ENCODE measurements around the gene COL8A2. TPM values are rescaled to one million over a fixed set of nuclear protein-coding genes. Genes with fewer than 3 reads are reported as not detected.

COL8A2 gene
- total and polyA plus RNA-seq, 7 experiments from 2014 or later = 0.05 to 2.5 (median 0.20) TPM; not detected in 3

- Mint-ChIP-seq H3K27ac (peak overlapping the region in 1 of 9 donors; percentile 14), H3K27me3 (no peaks in the 10 kb centered on the region), H3K4me3 (peak overlapping the region in 5 of 10 donors; percentile 12 to 50 (median 35)), H3K4me1 (peaks cover 0 to 10% (median 2%) of the 10 kb centered on the region in 7 donors), H3K9me3 (no peaks in the 10 kb centered on the region), H3K36me3 (peaks cover 0 to 6% (median 0%) of the 10 kb centered on the region in 5 donors)
- peak; percentile 92 for ATAC-seq
- Histone ChIP-seq H3K9me3 (ENCODE audit: control insufficient read depth in 2 of 3, low read length in 3 of 3) (no peaks in the 10 kb centered on the region), H3K36me3 (ENCODE audit: control insufficient read depth in 2 of 3, insufficient read depth in 3 of 3, low read length in 3 of 3) (peaks cover 0 to 22% (median 0%) of the 10 kb centered on the region in 3 experiments), H3K27ac (ENCODE audit: low read depth, low read length) (no peak overlapping the region), H3K4me1 (ENCODE audit: control insufficient read depth in 2 of 2, insufficient read depth in 2 of 2, low read length in 2 of 2) (no peaks in the 10 kb centered on the region), H3K4me3 (ENCODE audit: low read length) (no peak overlapping the region), H3K27me3 (ENCODE audit: control insufficient read depth in 2 of 2, insufficient read depth in 2 of 2, low read length in 2 of 2) (no peaks in the 10 kb centered on the region)
- POLR2A ChIA-PET = interaction anchor here (0.5 to 1.6 kb wide), 3 partner anchors 10 to 41 kb away, joined by 3 to 4 read pairs (median 4); no protein-coding TSS in a partner anchor
- intact Hi-C loops (cut with micrococcal nuclease) = loop anchor here (1.0 to 5.0 kb wide), 7 partner anchors 34 to 1332 kb away; partner anchors contain the start of gene TRAPPC3 (in 2 of the 2)
- CTCF ChIA-PET = interaction anchor here (0.7 to 5.2 kb wide), 11 partner anchors 34 to 183 kb away, joined by 3 to 77 read pairs (median 3); partner anchors contain the start of genes THRAP3 and TRAPPC3
- DNase-seq = peak; percentile 50 to 79 (median 65)
These were observed 25.2 kb downstream of the COL8A2 start for GRCh38 chr1:36099681-36100341.

GRCh38 chr1:36098650-36099365 lies 26.2 kb downstream of the COL8A2 start:
- POLR2A ChIA-PET = interaction anchor here (1.6 kb wide), 1 partner anchor 11 kb away, joined by 4 read pairs; no protein-coding TSS in a partner anchor
- H3K9me3 Mint-ChIP-seq = no peaks in the 10 kb centered on the region
- no peak overlapping the region for H3K27ac Mint-ChIP-seq

DNA sequence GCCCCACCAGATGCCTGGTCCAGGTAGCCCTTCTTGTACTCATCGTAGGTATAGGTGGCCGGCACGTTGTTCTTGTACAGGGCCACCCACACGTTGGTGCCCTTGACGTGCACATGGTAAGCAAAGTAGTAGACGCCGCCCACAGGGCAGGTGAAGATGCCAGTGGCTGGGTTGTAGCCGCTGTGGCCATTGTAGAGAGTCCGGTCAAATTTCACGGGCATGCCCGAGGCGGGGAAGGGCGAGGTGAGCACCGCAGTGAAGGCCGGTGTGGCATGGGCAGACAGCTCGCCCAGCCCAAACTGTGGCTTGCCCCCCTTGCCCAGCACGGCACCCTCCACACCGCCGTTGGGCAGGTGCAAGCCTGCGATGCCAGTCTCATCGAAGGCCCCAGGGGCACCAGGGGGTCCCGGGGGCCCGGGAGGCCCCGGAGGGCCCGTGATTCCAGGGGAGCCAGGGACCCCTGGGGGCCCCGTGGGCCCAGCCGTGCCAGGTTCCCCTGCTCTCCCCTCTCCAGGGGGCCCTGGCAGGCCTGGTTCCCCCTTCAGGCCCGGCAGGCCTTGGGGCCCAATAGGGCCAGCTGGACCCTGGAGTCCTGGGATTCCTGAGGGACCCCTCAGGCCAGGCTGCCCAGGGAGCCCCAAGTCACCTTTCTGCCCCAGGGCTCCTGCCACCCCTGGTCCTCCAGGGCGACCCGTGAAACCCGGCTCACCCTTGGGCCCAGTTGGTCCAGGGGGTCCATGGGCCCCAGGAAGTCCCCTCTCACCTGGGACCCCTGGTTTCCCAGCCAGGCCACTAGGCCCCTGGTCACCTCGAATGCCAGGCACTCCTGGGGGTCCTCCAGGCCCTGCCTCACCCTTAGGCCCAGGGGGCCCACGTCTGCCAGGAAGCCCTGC lies 27.1 kb downstream of the COL8A2 start:
- Histone ChIP-seq H3K4me3 (ENCODE audit: low read length) (no peak overlapping the region), H3K4me1 (ENCODE audit: control insufficient read depth in 2 of 2, insufficient read depth in 2 of 2, low read length in 2 of 2) (no peaks in the 10 kb centered on the region), H3K9me3 (ENCODE audit: control insufficient read depth in 2 of 3, low read length in 3 of 3) (no peaks in the 10 kb centered on the region), H3K36me3 (ENCODE audit: control insufficient read depth in 2 of 3, insufficient read depth in 3 of 3, low read length in 3 of 3) (peaks cover 0 to 40% (median 0%) of the 10 kb centered on the region in 3 experiments), H3K27me3 (ENCODE audit: control insufficient read depth in 2 of 2, insufficient read depth in 2 of 2, low read length in 2 of 2) (no peaks in the 10 kb centered on the region), H3K27ac (ENCODE audit: low read depth, low read length) (no peak overlapping the region)
- intact Hi-C loops (cut with micrococcal nuclease) = loop anchor here in 1 of 2 donors (2.0 kb wide), 1 partner anchor 323 kb away; no protein-coding TSS in a partner anchor
- Mint-ChIP-seq H3K4me1 (peaks cover 0 to 10% (median 4%) of the 10 kb centered on the region in 7 donors), H3K27me3 (no peaks in the 10 kb centered on the region), H3K9me3 (no peaks in the 10 kb centered on the region), H3K36me3 (peaks cover 0 to 18% (median 0%) of the 10 kb centered on the region in 5 donors), H3K4me3 (no peak overlapping the region), H3K27ac (peak overlapping the region in 1 of 9 donors; percentile 36)
- CTCF ChIA-PET = interaction anchor here (0.7 to 1.8 kb wide), 3 partner anchors 11 to 90 kb away, joined by 3 to 10 read pairs (median 5); no protein-coding TSS in a partner anchor
- DNase-seq = no peak
- ATAC-seq = no peak
- POLR2A ChIA-PET = interaction anchor here (1.4 kb wide), 1 partner anchor 36 kb away, joined by 6 read pairs; no protein-coding TSS in a partner anchor

More at GRCh38 chr1:36098650-36099365, 26.2 kb downstream of the COL8A2 start:
- Histone ChIP-seq H3K4me1 (ENCODE audit: control insufficient read depth in 2 of 2, insufficient read depth in 2 of 2, low read length in 2 of 2) (no peaks in the 10 kb centered on the region), H3K9me3 (ENCODE audit: control insufficient read depth in 2 of 3, low read length in 3 of 3) (no peaks in the 10 kb centered on the region), H3K27me3 (ENCODE audit: control insufficient read depth in 2 of 2, insufficient read depth in 2 of 2, low read length in 2 of 2) (no peaks in the 10 kb centered on the region), H3K36me3 (ENCODE audit: control insufficient read depth in 2 of 3, insufficient read depth in 3 of 3, low read length in 3 of 3) (peaks cover 0 to 32% (median 0%) of the 10 kb centered on the region in 3 experiments), H3K4me3 (ENCODE audit: low read length) (no peak overlapping the region), H3K27ac (ENCODE audit: low read depth, low read length) (no peak overlapping the region)
- Mint-ChIP-seq H3K36me3 (peaks cover 0 to 12% (median 0%) of the 10 kb centered on the region in 5 donors), H3K27me3 (no peaks in the 10 kb centered on the region), H3K4me3 (no peak overlapping the region), H3K4me1 (peaks cover 0 to 10% (median 2%) of the 10 kb centered on the region in 7 donors)
- DNase-seq (no peak), ATAC-seq (no peak)
- intact Hi-C loops (cut with micrococcal nuclease) = loop anchor here (1.0 to 2.0 kb wide), 6 partner anchors 35 to 322 kb away; partner anchors contain the start of gene TRAPPC3 (in 2 of the 2)
- CTCF ChIA-PET = interaction anchor here (0.7 to 1.8 kb wide), 2 partner anchors 12 to 89 kb away, joined by 3 to 5 read pairs; no protein-coding TSS in a partner anchor

- Mint-ChIP-seq H3K27me3 (no peaks in the 10 kb centered on the region), H3K9me3 (no peaks in the 10 kb centered on the region), H3K27ac (peak overlapping the region in 3 of 9 donors; percentile 5 to 59 (median 41)), H3K4me3 (no peak overlapping the region), H3K4me1 (peaks cover under 1 to 12% (median 7%) of the 10 kb centered on the region in 7 donors), H3K36me3 (peaks cover 0 to 25% (median 0%) of the 10 kb centered on the region in 5 donors)
- POLR2A ChIA-PET = interaction anchor here (1.4 kb wide), 1 partner anchor 38 kb away, joined by 6 read pairs; no protein-coding TSS in a partner anchor
- Histone ChIP-seq H3K36me3 (ENCODE audit: control insufficient read depth in 2 of 3, insufficient read depth in 3 of 3, low read length in 3 of 3) (peaks cover 0 to 52% (median 4%) of the 10 kb centered on the region in 3 experiments), H3K4me3 (ENCODE audit: low read length) (no peak overlapping the region), H3K4me1 (ENCODE audit: control insufficient read depth in 2 of 2, insufficient read depth in 2 of 2, low read length in 2 of 2) (no peaks in the 10 kb centered on the region), H3K9me3 (ENCODE audit: control insufficient read depth in 2 of 3, low read length in 3 of 3) (no peaks in the 10 kb centered on the region), H3K27me3 (ENCODE audit: control insufficient read depth in 2 of 2, insufficient read depth in 2 of 2, low read length in 2 of 2) (no peaks in the 10 kb centered on the region), H3K27ac (ENCODE audit: low read depth, low read length) (no peak overlapping the region)
- no peak for DNase-seq
- intact Hi-C loops (cut with micrococcal nuclease) = no loop called here
- no peak for ATAC-seq
- CTCF ChIA-PET = interaction anchor here (0.6 to 2.9 kb wide), 4 partner anchors 13 to 91 kb away, joined by 3 to 11 read pairs (median 8); no protein-coding TSS in a partner anchor
These were observed 28.3 kb downstream of the COL8A2 start for GRCh38 chr1:36096500-36097432.

GRCh38 chr1:36095760-36096405 lies 29.1 kb downstream of the COL8A2 start:
- Histone ChIP-seq H3K4me1 (ENCODE audit: control insufficient read depth in 2 of 2, insufficient read depth in 2 of 2, low read length in 2 of 2) (no peaks in the 10 kb centered on the region), H3K9me3 (ENCODE audit: control insufficient read depth in 2 of 3, low read length in 3 of 3) (no peaks in the 10 kb centered on the region), H3K4me3 (ENCODE audit: low read length) (no peak overlapping the region), H3K27me3 (ENCODE audit: control insufficient read depth in 2 of 2, insufficient read depth in 2 of 2, low read length in 2 of 2) (no peaks in the 10 kb centered on the region), H3K27ac (ENCODE audit: low read depth, low read length) (no peak overlapping the region), H3K36me3 (ENCODE audit: control insufficient read depth in 2 of 3, insufficient read depth in 3 of 3, low read length in 3 of 3) (peaks cover 0 to 60% (median 4%) of the 10 kb centered on the region in 3 experiments)
- DNase-seq (no peak), ATAC-seq (peak; percentile 26)
- Mint-ChIP-seq H3K27me3 (no peaks in the 10 kb centered on the region), H3K9me3 (no peaks in the 10 kb centered on the region), H3K4me3 (no peak overlapping the region), H3K27ac (peak overlapping the region in 2 of 9 donors; percentile 14 to 22), H3K36me3 (peaks cover 0 to 29% (median 0%) of the 10 kb centered on the region in 5 donors), H3K4me1 (peaks cover 8 to 18% (median 12%) of the 10 kb centered on the region in 7 donors)
- intact Hi-C loops (cut with micrococcal nuclease) = no loop called here
- POLR2A ChIA-PET = interaction anchor here (0.7 to 1.4 kb wide), 5 partner anchors 15 to 144 kb away, joined by 3 to 6 read pairs (median 3); partner anchors contain the start of gene THRAP3
- CTCF ChIA-PET = interaction anchor here (0.6 to 2.9 kb wide), 3 partner anchors 14 to 39 kb away, joined by 3 to 11 read pairs (median 3); no protein-coding TSS in a partner anchor

Data from naive thymus-derived CD4-positive, alpha-beta T cell (primary cell).